Testis (tissue), 3 donors: ENCODE measurements around the gene DACT3. TPM values are rescaled to one million over a fixed set of nuclear protein-coding genes. Genes with fewer than 3 reads are reported as not detected.

Experiments
- DNase-seq: peaks from one replicate; pipeline ENCODE4 v3.0.0-alpha.2; 2019
- H3K27ac ChIP-seq, 2 donors: fragments of 200-600 bp; sonication (generic); one replicate each; pipeline ENCODE4 v1.5.1; 2019
- H3K27me3 ChIP-seq: fragments of 200-600 bp; sonication (generic); one replicate; pipeline ENCODE4 v1.5.1; 2019
- H3K36me3 ChIP-seq: fragments of 200-600 bp; sonication (generic); one replicate; pipeline ENCODE4 v1.5.1; 2017; ENCODE audit warnings: low read depth; ENCODE audit errors: missing control alignments
- H3K4me1 ChIP-seq: fragments of 200-600 bp; sonication (generic); one replicate; pipeline ENCODE4 v1.5.1; 2019
- H3K4me3 ChIP-seq, 2 donors: fragments of 200-600 bp; sonication (generic); one replicate each; pipeline ENCODE4 v1.5.1; 2017 to 2019
- H3K9me3 ChIP-seq: fragments of 200-600 bp; sonication (generic); one replicate; pipeline ENCODE4 v1.5.1; 2017
- CTCF ChIP-seq, 3 experiments: fragments of 450-650 bp in 2 of 3; fragments of 200-600 bp in 1 of 3; sonication (generic) in 1 of 3; IDR thresholded peaks; one replicate each; pipeline ENCODE4 v1.5.1; 2016 to 2019; ENCODE audit warnings: antibody characterized with exemption in 3 of 3, mild to moderate bottlenecking in 2 of 3, moderate library complexity in 1 of 3
- POLR2A ChIP-seq: fragments of 450-650 bp; IDR thresholded peaks from one replicate; pipeline ENCODE4 v1.6.1; 2017; ENCODE audit warnings: antibody characterized with exemption, mild to moderate bottlenecking, moderate library complexity
- WGBS, 2 donors: methylation state at CpG; one replicate each; pipeline ENCODE4 v1.1.5; 2018; 5-methylcytosine and 5-hydroxymethylcytosine counted together
- intact Hi-C: fragments of 100-400 bp; cut with DNase I; formaldehyde crosslinking; loops from one replicate; pipeline ENCODE4 v1.15.1; 2023; ENCODE audit warnings: low total_unique reads
- microRNA counts, 2 donors: library from miRNA; unstranded; fragments of <30 nt; microRNA quantifications; one replicate each; lab custom pipeline; 2016
- microRNA-seq, 2 donors: library from miRNA; unstranded; fragments of <30 nt; microRNA quantifications; one replicate each; pipeline ENCODE4, GENCODE V29; 2016; ENCODE audit warnings: borderline number of aligned reads in 2 of 2, borderline replicate concordance in 1 of 2
- polyA plus RNA-seq: library from polyadenylated mRNA; stranded (reverse); fragments of 350-450 nt; fragmentation: Illumina TruSeq; extraction: RNeasy Lipid Tissue Mini Kit (QIAGEN cat#74804); gene quantifications from one replicate; pipeline ENCODE4 v1.2.3, GENCODE V29; 2014; ENCODE audit warnings: low read depth, low replicate concordance; ENCODE audit not compliant: insufficient read depth
- small RNA-seq, 2 donors: library from RNA; depleted of rRNA; stranded (forward); fragments of <200 nt; gene quantifications; one replicate each; pipeline ENCODE3, GENCODE V24; 2016
- total RNA-seq, 2 donors: library from RNA; depleted of rRNA; stranded (reverse); fragments of >200 nt; gene quantifications; one replicate each; pipeline ENCODE4 v1.2.3, GENCODE V29; 2016

DACT3 gene
- total and polyA plus RNA-seq, 3 donors from 2014 or later = 17.2 to 30.6 (median 19.8) TPM

GRCh38 chr19:46600384-46601317, 60.3 kb downstream of the DACT3 start:
- Histone ChIP-seq H3K4me1 (peaks cover 39% of the 10 kb centered on the region), H3K9me3 (no peaks in the 10 kb centered on the region), H3K27ac (peak overlapping the region; percentile 90 to 94), H3K4me3 (peak overlapping the region; percentile 97 to 98), H3K27me3 (no peaks in the 10 kb centered on the region), H3K36me3 (no peaks in the 10 kb centered on the region)
- intact Hi-C loops = no loop called here
- DNase-seq = peak; percentile 98
- 0% methylated on average over 27 to 46 of the region's 93 CpGs for WGBS, 2 donors
- TF ChIP-seq POLR2A (no peak), CTCF (IDR thresholded peaks at IDR 0.05) (peak in 2 of 3 experiments; percentile 17 to 35)

GRCh38 chr19:46599716-46600373, 61.1 kb downstream of the DACT3 start:
- Histone ChIP-seq H3K36me3 (no peaks in the 10 kb centered on the region), H3K27ac (peak overlapping the region; percentile 90 to 94), H3K4me3 (peak overlapping the region; percentile 97 to 98), H3K9me3 (no peaks in the 10 kb centered on the region), H3K4me1 (peaks cover 32% of the 10 kb centered on the region), H3K27me3 (no peaks in the 10 kb centered on the region)
- intact Hi-C loops = no loop called here
- peak; percentile 14 for DNase-seq
- TF ChIP-seq POLR2A = no peak
- no peak for TF ChIP-seq CTCF (IDR thresholded peaks at IDR 0.05)
- WGBS, 2 donors = 61 to 67% methylated on average over 6 to 9 of the region's 9 CpGs

GRCh38 chr19:46598372-46598917, 62.5 kb downstream of the DACT3 start:
- H3K4me3 ChIP-seq = no peak overlapping the region
- DNase-seq = no peak
- intact Hi-C loops = no loop called here
- 91 to 94% methylated on average over 4 of the region's 4 CpGs for WGBS, 2 donors
- H3K9me3 ChIP-seq = no peaks in the 10 kb centered on the region
- no peak overlapping the region for H3K27ac ChIP-seq
- TF ChIP-seq CTCF (IDR thresholded peaks at IDR 0.05) = no peak
- no peak for TF ChIP-seq POLR2A
- no peaks in the 10 kb centered on the region for H3K36me3 ChIP-seq
- H3K4me1 ChIP-seq = peaks cover 19% of the 10 kb centered on the region
- no peaks in the 10 kb centered on the region for H3K27me3 ChIP-seq

MicroRNA genes within 50 kb of the gene (microRNA counts, 767-probe panel; counts per million panel counts)
- microRNA hsa-miR-320e (lab: Ali Mortazavi, UCI) = 1,987 to 5,406 counts per million in 2 donors

Small RNAs within 50 kb of the gene (microRNA-seq; reads per million reads assigned to microRNA genes)
- gene MIR320E = 6.2 to 10.4 reads per million in 2 donors

Small RNAs within 50 kb of the gene (small RNA-seq; reads per million reads assigned to genes)
- 0 to 0.18 reads per million in 2 donors for gene MIR320E
- gene RN7SL364P = 0 to 0.19 reads per million in 2 donors

Other genes with a start within 250 kb of the DACT3 start
- gene CCDC8, start 247.6 kb downstream of the DACT3 start, total RNA-seq = 10 to 100 TPM; 23.3 to 33.8 TPM
- 20.1 TPM for gene CCDC8, start 247.6 kb downstream of the DACT3 start, polyA plus RNA-seq
- gene PNMA8C, start 232.2 kb downstream of the DACT3 start, total RNA-seq = 1 to 10 TPM; 1.4 to 1.9 TPM
- gene PNMA8C, start 232.2 kb downstream of the DACT3 start, polyA plus RNA-seq = 1.2 TPM
- 10 to 100 TPM; 34.9 to 44.3 TPM for gene PNMA8A, start 189.6 kb downstream of the DACT3 start, total RNA-seq
- gene PNMA8A, start 189.6 kb downstream of the DACT3 start, polyA plus RNA-seq = 48.1 TPM
- 1 to 10 TPM; 3.1 TPM for gene PNMA8B, start 165.3 kb downstream of the DACT3 start, total RNA-seq
- 1.6 TPM for gene PNMA8B, start 165.3 kb downstream of the DACT3 start, polyA plus RNA-seq
- gene CALM3, start 59.9 kb downstream of the DACT3 start, total RNA-seq = 100 to 1,000 TPM; 357 to 380 TPM
- gene CALM3, start 59.9 kb downstream of the DACT3 start, polyA plus RNA-seq = 889 TPM
- under 1 TPM; 0.63 to 0.87 TPM for gene PTGIR, start 36.1 kb downstream of the DACT3 start, total RNA-seq
- 1.0 TPM for gene PTGIR, start 36.1 kb downstream of the DACT3 start, polyA plus RNA-seq
- not detected for gene GNG8, start 25.0 kb downstream of the DACT3 start, total RNA-seq
- gene GNG8, start 25.0 kb downstream of the DACT3 start, polyA plus RNA-seq = not detected
- gene PRKD2, start 55.9 kb upstream of the DACT3 start, total RNA-seq = 10 to 100 TPM; 25.6 to 35.4 TPM
- 22.6 TPM for gene PRKD2, start 55.9 kb upstream of the DACT3 start, polyA plus RNA-seq
- 10 to 100 TPM; 33.0 to 37.2 TPM for gene FKRP, start 84.9 kb upstream of the DACT3 start, total RNA-seq
- 22.9 TPM for gene FKRP, start 84.9 kb upstream of the DACT3 start, polyA plus RNA-seq
- 100 to 1,000 TPM; 229 to 308 TPM for gene STRN4, start 85.3 kb upstream of the DACT3 start, total RNA-seq
- 213 TPM for gene STRN4, start 85.3 kb upstream of the DACT3 start, polyA plus RNA-seq
- 10 to 100 TPM; 58.1 to 69.9 TPM for gene SLC1A5, start 127.4 kb upstream of the DACT3 start, total RNA-seq
- gene SLC1A5, start 127.4 kb upstream of the DACT3 start, polyA plus RNA-seq = 91.0 TPM
- 100 to 1,000 TPM; 121 to 140 TPM for gene AP2S1, start 189.7 kb upstream of the DACT3 start, total RNA-seq
- 127 TPM for gene AP2S1, start 189.7 kb upstream of the DACT3 start, polyA plus RNA-seq
- 100 to 1,000 TPM in 1 of 2 donors, 10 to 100 TPM in 1; 71.9 to 112 TPM for gene ARHGAP35, start 199.8 kb upstream of the DACT3 start, total RNA-seq
- gene ARHGAP35, start 199.8 kb upstream of the DACT3 start, polyA plus RNA-seq = 155 TPM